HEK293 (cell line): ENCODE measurements around the gene TNFRSF14.

Experiments
- CTCF ChIA-PET: fragments of 350-600 bp; formaldehyde crosslinking; extraction: SDS; loops from one replicate; lab custom pipeline; 2021; ENCODE audit warnings: antibody characterized with exemption; lab: Yijun Ruan, JAX
- POLR2A ChIA-PET: fragments of 300-600 bp; formaldehyde crosslinking; extraction: SDS; loops from one replicate; lab custom pipeline; 2020; ENCODE audit warnings: antibody characterized with exemption, inconsistent platforms; lab: Yijun Ruan, JAX
- H3K27ac ChIP-seq: fragments of 200-500 bp; sonication (Bioruptor generic); 2 replicates; pipeline ENCODE4 v1.5.1; 2014; ENCODE audit warnings: low read depth, low read length, control low read depth, inconsistent platforms; ENCODE audit errors: extremely low read depth
- H3K36me3 ChIP-seq, 2 experiments: fragments of 200-500 bp in 1 of 2; sonication (Bioruptor generic) in 1 of 2; 1 replicate in 1 of 2; 2 replicates in 1 of 2; pipeline ENCODE4 v1.5.1; 2014 to 2017; ENCODE audit warnings: inconsistent platforms in 2 of 2, low read length in 2 of 2; ENCODE audit not compliant: control insufficient read depth in 2 of 2, insufficient read depth in 1 of 2
- H3K4me1 ChIP-seq: fragments of 200-500 bp; sonication (Bioruptor generic); 2 replicates; pipeline ENCODE4 v1.5.1; 2014; ENCODE audit warnings: mild to moderate bottlenecking, low read length, inconsistent platforms; ENCODE audit not compliant: control insufficient read depth, insufficient read depth
- H3K4me3 ChIP-seq: 2 replicates; pipeline ENCODE4 v1.5.1; 2011; ENCODE audit warnings: low read depth, mild to moderate bottlenecking, control low read depth, low read length, moderate library complexity
- H3K9me3 ChIP-seq: fragments of 200-500 bp; sonication (Bioruptor generic); 2 replicates; pipeline ENCODE4 v1.5.1; 2014; ENCODE audit warnings: low read depth, low read length, inconsistent platforms; ENCODE audit not compliant: control insufficient read depth, insufficient read depth
- GLI4 ChIP-seq: fragments of 450-650 bp; formaldehyde crosslinking; IDR thresholded peaks from 2 replicates; pipeline ENCODE4 v1.5.1; 2016; ENCODE audit warnings: missing biosample characterization, missing genetic modification characterization
- GLIS1 ChIP-seq: fragments of 450-650 bp; formaldehyde crosslinking; IDR thresholded peaks from 2 replicates; pipeline ENCODE4 v1.5.1; 2016; ENCODE audit warnings: missing biosample characterization, missing genetic modification characterization
- KLF9 ChIP-seq: fragments of 450-650 bp; formaldehyde crosslinking; IDR thresholded peaks from 2 replicates; pipeline ENCODE4 v1.5.1; 2016; ENCODE audit warnings: missing biosample characterization, missing genetic modification characterization, low read depth
- OSR2 ChIP-seq: fragments of 450-650 bp; formaldehyde crosslinking; IDR thresholded peaks from 2 replicates; pipeline ENCODE4 v1.5.1; 2016; ENCODE audit warnings: missing biosample characterization, missing genetic modification characterization
- SETDB1 ChIP-seq: IDR thresholded peaks from one replicate; pipeline ENCODE4 v1.6.1; 2017; ENCODE audit warnings: mild to moderate bottlenecking, low read length, moderate library complexity, mixed read lengths; ENCODE audit not compliant: insufficient read length
- ZIC2 ChIP-seq: fragments of 450-650 bp; formaldehyde crosslinking; IDR thresholded peaks from 2 replicates; pipeline ENCODE4 v1.5.1; 2016; ENCODE audit warnings: missing biosample characterization, missing genetic modification characterization
- ZNF112 ChIP-seq: fragments of 450-650 bp; formaldehyde crosslinking; IDR thresholded peaks from 2 replicates; pipeline ENCODE4 v1.5.0; 2017; ENCODE audit warnings: missing biosample characterization, missing genetic modification characterization
- ZNF16 ChIP-seq: fragments of 450-650 bp; formaldehyde crosslinking; IDR thresholded peaks from 2 replicates; pipeline ENCODE4 v1.5.1; 2016; ENCODE audit warnings: low read depth, missing biosample characterization, missing genetic modification characterization
- ZNF2 ChIP-seq: fragments of 450-650 bp; formaldehyde crosslinking; IDR thresholded peaks from 2 replicates; pipeline ENCODE4 v1.5.1; 2016; ENCODE audit warnings: missing biosample characterization, missing genetic modification characterization
- ZNF23 ChIP-seq: fragments of 450-650 bp; formaldehyde crosslinking; IDR thresholded peaks from 2 replicates; pipeline ENCODE4 v1.5.1; 2016; ENCODE audit warnings: missing biosample characterization, missing genetic modification characterization, borderline replicate concordance
- ZNF311 ChIP-seq: fragments of 450-650 bp; formaldehyde crosslinking; IDR thresholded peaks from 2 replicates; pipeline ENCODE4 v1.5.1; 2017; ENCODE audit warnings: missing biosample characterization, missing genetic modification characterization, borderline replicate concordance
- ZNF391 ChIP-seq: fragments of 450-650 bp; formaldehyde crosslinking; IDR thresholded peaks from 2 replicates; pipeline ENCODE4 v1.5.1; 2016; ENCODE audit warnings: low read depth, missing biosample characterization, missing genetic modification characterization, borderline replicate concordance
- ZNF394 ChIP-seq: fragments of 450-650 bp; formaldehyde crosslinking; IDR thresholded peaks from 2 replicates; pipeline ENCODE4 v1.5.1; 2016; ENCODE audit warnings: missing biosample characterization, missing genetic modification characterization, mild to moderate bottlenecking, moderate library complexity, borderline replicate concordance
- ZNF473 ChIP-seq: fragments of 450-650 bp; formaldehyde crosslinking; IDR thresholded peaks from 2 replicates; pipeline ENCODE4 v1.5.1; 2017; ENCODE audit warnings: missing biosample characterization, missing genetic modification characterization
- ZNF501 ChIP-seq: fragments of 450-650 bp; formaldehyde crosslinking; IDR thresholded peaks from 2 replicates; pipeline ENCODE4 v1.5.1; 2016; ENCODE audit warnings: missing biosample characterization, missing genetic modification characterization
- ZNF596 ChIP-seq: fragments of 450-650 bp; IDR thresholded peaks from 2 replicates; pipeline ENCODE4 v1.5.0; 2018; ENCODE audit warnings: missing biosample characterization, mild to moderate bottlenecking, missing genetic modification characterization, moderate library complexity
- ZNF707 ChIP-seq: fragments of 450-650 bp; formaldehyde crosslinking; IDR thresholded peaks from 2 replicates; pipeline ENCODE4 v1.5.1; 2016; ENCODE audit warnings: missing biosample characterization, missing genetic modification characterization
- ZNF747 ChIP-seq: fragments of 450-650 bp; formaldehyde crosslinking; IDR thresholded peaks from 2 replicates; pipeline ENCODE4 v1.5.1; 2016; ENCODE audit warnings: missing biosample characterization, missing genetic modification characterization
- ZNF837 ChIP-seq: fragments of 450-650 bp; formaldehyde crosslinking; IDR thresholded peaks from 2 replicates; pipeline ENCODE4 v1.5.1; 2016; ENCODE audit warnings: missing biosample characterization, missing genetic modification characterization
- TF ChIP-seq, protein P1 (sequence below): fragments of 450-650 bp; formaldehyde crosslinking; IDR thresholded peaks from 2 replicates; pipeline ENCODE4 v1.5.1; 2017; ENCODE audit warnings: missing biosample characterization, missing genetic modification characterization

Gene TNFRSF14

DNA sequence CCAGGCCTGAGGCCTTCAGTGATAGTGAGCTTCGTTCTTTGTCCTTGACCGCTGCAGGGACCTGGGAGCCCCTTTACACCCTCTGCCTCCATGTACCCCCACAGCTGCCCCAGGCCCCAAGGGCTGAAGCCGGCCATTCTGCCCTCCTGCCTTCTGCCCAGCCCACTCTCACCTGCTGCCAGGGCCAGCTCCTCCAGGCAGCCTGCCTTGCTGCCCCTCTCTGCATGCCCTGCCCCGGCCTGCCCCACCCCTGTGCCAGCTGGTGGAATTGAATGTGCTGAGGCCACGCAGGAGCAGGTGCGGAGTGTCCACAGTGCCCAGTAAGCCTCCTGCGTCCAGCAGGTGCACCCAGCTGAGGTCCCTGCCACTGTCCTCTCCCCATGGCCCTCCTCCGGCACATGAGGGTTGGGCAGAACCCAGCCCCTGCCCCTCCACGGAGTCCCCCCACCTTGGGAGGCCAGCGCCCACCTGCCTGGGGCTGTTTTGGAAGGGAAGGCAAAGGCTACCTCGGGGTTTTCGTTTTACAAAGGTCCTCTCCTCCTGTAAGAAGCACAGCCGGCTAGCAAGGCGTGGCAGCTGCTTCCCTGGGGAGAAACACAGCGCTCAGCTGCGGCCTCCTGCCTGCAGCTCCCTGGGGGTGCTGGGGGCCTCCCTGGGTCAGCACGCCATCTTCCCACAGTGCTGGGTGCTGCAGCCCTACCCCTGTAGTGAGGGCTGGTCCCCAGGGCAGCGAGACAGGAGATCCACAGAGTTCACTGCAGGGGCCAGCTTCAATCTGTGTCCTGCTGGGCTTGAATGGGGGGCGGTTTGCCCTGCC is 55.7 kb downstream of the TNFRSF14 start:
- Histone ChIP-seq H3K9me3 (no peaks in the 10 kb centered on the region), H3K4me3 (no peak overlapping the region)
- POLR2A ChIA-PET = no interaction called here

DNA sequence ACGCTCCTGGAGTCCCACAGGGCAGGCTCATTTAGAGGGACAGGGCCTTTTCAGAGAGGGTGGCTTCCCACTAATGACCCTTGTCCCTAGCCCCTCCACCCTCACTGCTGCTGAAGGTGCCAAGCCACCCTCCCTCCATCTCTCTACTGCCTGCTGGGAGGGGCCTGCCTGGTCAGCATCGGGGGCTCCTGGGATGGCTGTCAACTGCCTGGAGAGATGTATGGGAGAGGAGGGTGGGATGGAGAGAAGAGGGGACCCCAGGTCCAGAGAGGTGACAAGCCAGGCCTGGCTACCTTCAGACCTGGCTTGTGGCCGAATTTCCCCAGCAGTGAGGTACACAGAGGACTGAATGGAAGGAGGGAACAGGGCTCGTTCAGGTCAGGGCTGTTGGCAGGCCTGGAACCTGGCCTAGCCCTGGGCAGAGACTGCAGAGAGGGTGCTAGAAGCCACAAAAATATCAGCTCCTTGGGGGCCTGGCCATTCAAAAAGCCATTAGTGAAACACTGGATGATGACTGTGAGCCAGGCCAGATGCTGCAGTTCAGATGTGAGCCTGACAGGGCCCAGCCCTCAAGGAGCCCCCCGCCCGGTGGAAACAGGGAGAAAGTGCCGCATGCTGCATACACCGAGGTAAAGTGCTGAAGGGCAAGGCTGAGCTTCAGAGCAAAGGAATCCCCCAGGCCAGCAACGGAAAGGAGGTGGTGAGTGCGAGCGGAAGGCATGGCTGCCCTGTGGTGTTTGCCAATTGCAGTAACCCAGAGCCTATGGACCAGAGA is 56.6 kb downstream of the TNFRSF14 start:
- H3K36me3 ChIP-seq = no peaks in the 10 kb centered on the region
- H3K9me3 ChIP-seq = no peaks in the 10 kb centered on the region
- H3K4me3 ChIP-seq = no peak overlapping the region
- ChIA-PET CTCF (interaction anchor here (0.6 kb wide), 1 partner anchor 234 kb away, joined by 3 read pairs; no protein-coding TSS in a partner anchor), POLR2A (no interaction called here)
- H3K4me1 ChIP-seq = no peaks in the 10 kb centered on the region
- no peak overlapping the region for H3K27ac ChIP-seq
- no peak for TF ChIP-seq ZNF394 (tag by site-specific recombination)
- no peak for TF ChIP-seq ZNF596 (tag by site-specific recombination)
- TF ChIP-seq SETDB1 = no peak
- TF ChIP-seq ZNF2 = no peak
- no peak for TF ChIP-seq ZNF16 (tag by site-specific recombination)
- TF ChIP-seq ZNF747 (tag by site-specific recombination) = no peak
- TF ChIP-seq ZNF837 = no peak
- no peak for TF ChIP-seq ZNF391 (tag by site-specific recombination)
- TF ChIP-seq GLI4 = no peak
- TF ChIP-seq KLF9 (tag by site-specific recombination) = no peak
- no peak for TF ChIP-seq ZNF707 (tag by site-specific recombination)
- TF ChIP-seq ZNF311 (tag by site-specific recombination) = no peak
- no peak for TF ChIP-seq ZNF501 (tag by site-specific recombination)
- no peak for TF ChIP-seq OSR2 (tag by site-specific recombination)

More for the DNA sequence above, 55.7 kb downstream of the TNFRSF14 start:
- CTCF ChIA-PET = interaction anchor here (0.6 kb wide), 1 partner anchor 11 kb away, joined by 3 read pairs; no protein-coding TSS in a partner anchor
- Histone ChIP-seq H3K36me3 (no peaks in the 10 kb centered on the region), H3K4me1 (no peaks in the 10 kb centered on the region), H3K27ac (no peak overlapping the region)
- no peak for TF ChIP-seq ZNF391 (tag by site-specific recombination)
- TF ChIP-seq ZIC2 = peak; percentile 44; the same call in 1 of the 2 replicates
- peak; percentile 87 for TF ChIP-seq GLIS1 (tag by site-specific recombination)
- no peak for TF ChIP-seq ZNF112
- TF ChIP-seq ZNF23 (tag by site-specific recombination) = no peak
- no peak for TF ChIP-seq ZNF473
- TF ChIP-seq, protein P1, sequence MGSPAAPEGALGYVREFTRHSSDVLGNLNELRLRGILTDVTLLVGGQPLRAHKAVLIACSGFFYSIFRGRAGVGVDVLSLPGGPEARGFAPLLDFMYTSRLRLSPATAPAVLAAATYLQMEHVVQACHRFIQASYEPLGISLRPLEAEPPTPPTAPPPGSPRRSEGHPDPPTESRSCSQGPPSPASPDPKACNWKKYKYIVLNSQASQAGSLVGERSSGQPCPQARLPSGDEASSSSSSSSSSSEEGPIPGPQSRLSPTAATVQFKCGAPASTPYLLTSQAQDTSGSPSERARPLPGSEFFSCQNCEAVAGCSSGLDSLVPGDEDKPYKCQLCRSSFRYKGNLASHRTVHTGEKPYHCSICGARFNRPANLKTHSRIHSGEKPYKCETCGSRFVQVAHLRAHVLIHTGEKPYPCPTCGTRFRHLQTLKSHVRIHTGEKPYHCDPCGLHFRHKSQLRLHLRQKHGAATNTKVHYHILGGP = no peak
